T-helper 17 cell (primary cell): Measurements from ENCODE around the gene PTPRN2. TPM values are rescaled to one million over a fixed set of nuclear protein-coding genes. Genes with fewer than 3 reads are reported as not detected.

Experiments used
- ATAC-seq: fragments of 150-1000 bp; cut with Tn5 transposase; 2 replicates; pipeline ENCODE4 v1.10.0; 2021; ENCODE audit warnings: mild to moderate bottlenecking, moderate library complexity
- DNase-seq, 3 donors: peaks; one replicate each; pipeline versions ENCODE4 v3.0.0 to v3.0.0-alpha.2; 2020 to 2021
- H3K9me3 ChIP-seq: one replicate; pipeline ENCODE4 v1.7.0; 2013; ENCODE audit warnings: low read length, mild to moderate bottlenecking; ENCODE audit not compliant: control insufficient read depth, poor library complexity, severe bottlenecking
- H3K27ac Mint-ChIP-seq: one replicate; pipeline ENCODE4 v1.8.0; 2022; ENCODE audit warnings: mild to moderate bottlenecking, moderate library complexity, mixed read lengths
- H3K27me3 Mint-ChIP-seq: one replicate; pipeline ENCODE4 v1.8.0; 2022; ENCODE audit warnings: mixed read lengths
- H3K36me3 Mint-ChIP-seq: one replicate; pipeline ENCODE4 v1.8.0; 2022; ENCODE audit warnings: low read depth, mixed read lengths
- H3K4me1 Mint-ChIP-seq: one replicate; pipeline ENCODE4 v1.8.0; 2022; ENCODE audit warnings: mild to moderate bottlenecking, mixed read lengths
- H3K4me3 Mint-ChIP-seq: one replicate; pipeline ENCODE4 v1.8.0; 2022; ENCODE audit warnings: mild to moderate bottlenecking, moderate library complexity, mixed read lengths
- total RNA-seq, 4 donors: library from RNA in 2 of 4; stranded (reverse) in 2 of 4; gene quantifications; one replicate each; pipeline ENCODE4 v1.2.3 and lab custom pipeline; 2022 to 2026

PTPRN2 gene
- total RNA-seq, 2 donors from 2014 or later = 0.42 to 0.57 TPM

DNA sequence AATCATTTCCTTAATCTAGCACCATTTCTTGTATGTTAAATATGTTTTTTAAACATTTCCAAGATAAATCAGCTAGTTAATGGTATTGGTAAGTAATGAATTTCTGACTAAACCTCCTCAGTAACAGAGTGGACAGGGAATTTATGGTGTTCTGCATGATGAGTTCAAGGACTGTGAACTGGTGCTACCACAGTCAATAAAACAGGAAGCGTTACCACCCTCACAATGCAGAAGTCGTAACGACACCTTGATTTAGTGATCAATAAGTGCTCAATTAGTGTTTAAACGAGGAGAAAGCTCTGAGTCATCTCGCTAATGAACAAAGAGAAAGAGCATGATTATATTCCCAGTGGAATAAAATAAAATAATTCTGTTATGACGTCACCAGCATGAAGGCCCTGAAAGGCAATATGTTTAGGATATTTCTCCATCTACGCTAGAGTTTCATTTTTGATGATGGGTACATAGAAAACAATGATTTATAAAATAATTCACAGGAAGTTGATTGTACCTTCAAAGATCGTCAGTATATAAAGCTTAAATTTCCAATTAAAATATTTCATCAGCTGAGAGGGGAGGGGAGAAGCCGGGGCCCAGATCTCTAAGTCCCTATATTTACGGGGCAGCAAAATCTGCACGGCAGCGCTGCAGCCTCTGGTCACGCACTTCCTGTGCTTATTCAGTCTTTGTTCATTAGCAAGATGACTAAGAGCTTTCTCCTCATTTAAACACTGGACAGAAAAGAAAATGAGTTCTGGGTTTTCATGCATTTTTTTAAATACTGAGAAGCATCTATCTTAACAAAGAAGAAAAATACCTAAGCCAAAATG lies 400.5 kb downstream of the PTPRN2 start:
- DNase-seq = no peak
- H3K9me3 ChIP-seq = peaks cover 2% of the 10 kb centered on the region
- H3K4me3 Mint-ChIP-seq = no peak overlapping the region
- no peak overlapping the region for H3K27ac Mint-ChIP-seq
- no peaks in the 10 kb centered on the region for H3K4me1 Mint-ChIP-seq
- no peaks in the 10 kb centered on the region for H3K36me3 Mint-ChIP-seq
- ATAC-seq = no peak
- no peaks in the 10 kb centered on the region for H3K27me3 Mint-ChIP-seq

DNA sequence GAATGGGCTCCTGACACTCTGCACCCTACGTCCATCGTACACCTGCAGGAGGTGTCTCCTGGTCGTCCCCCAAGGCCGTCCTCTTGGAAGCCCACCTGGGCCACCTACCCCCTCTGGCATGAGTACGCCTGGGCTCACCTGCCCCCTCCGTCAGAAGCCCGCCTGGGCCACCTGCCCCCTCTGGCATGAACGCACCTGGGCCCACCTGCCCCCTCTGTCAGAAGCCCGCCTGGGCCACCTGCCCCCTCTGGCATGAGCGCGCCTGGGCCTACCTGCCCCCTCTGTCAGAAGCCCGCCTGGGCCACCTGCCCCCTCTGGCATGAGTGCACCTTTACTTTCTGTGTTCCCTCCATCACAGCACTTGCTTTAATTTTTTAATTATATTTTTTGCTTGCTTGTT lies 401.2 kb downstream of the PTPRN2 start:
- DNase-seq (no peak), ATAC-seq (no peak)
- Mint-ChIP-seq H3K36me3 (no peaks in the 10 kb centered on the region), H3K27ac (no peak overlapping the region), H3K4me1 (no peaks in the 10 kb centered on the region), H3K4me3 (no peak overlapping the region), H3K27me3 (no peaks in the 10 kb centered on the region)
- H3K9me3 ChIP-seq = peaks cover 2% of the 10 kb centered on the region

DNA sequence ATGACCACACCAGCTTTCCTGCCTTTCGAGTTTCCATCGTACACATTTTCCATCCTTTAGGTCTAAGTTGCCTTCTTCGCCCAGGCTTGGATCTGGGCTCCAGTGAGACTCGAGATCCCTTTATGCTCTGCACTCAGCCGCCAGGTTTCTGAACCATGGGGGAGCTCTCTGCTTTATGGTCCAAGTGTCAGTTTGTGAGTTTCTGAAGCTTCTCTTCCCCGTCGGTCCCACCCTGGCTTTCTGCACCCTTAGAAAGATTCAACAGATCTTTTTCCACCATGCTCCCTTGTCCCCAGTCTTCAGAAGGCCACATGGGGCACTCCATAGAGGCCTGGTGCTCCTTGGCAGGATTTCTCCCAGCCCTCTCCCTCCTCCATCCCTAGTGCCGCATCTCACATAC lies 402.0 kb downstream of the PTPRN2 start:
- no peak for DNase-seq
- H3K9me3 ChIP-seq = peaks cover 2% of the 10 kb centered on the region
- H3K4me1 Mint-ChIP-seq = no peaks in the 10 kb centered on the region
- ATAC-seq = no peak
- no peaks in the 10 kb centered on the region for H3K27me3 Mint-ChIP-seq
- no peaks in the 10 kb centered on the region for H3K36me3 Mint-ChIP-seq
- no peak overlapping the region for H3K27ac Mint-ChIP-seq
- no peak overlapping the region for H3K4me3 Mint-ChIP-seq

DNA sequence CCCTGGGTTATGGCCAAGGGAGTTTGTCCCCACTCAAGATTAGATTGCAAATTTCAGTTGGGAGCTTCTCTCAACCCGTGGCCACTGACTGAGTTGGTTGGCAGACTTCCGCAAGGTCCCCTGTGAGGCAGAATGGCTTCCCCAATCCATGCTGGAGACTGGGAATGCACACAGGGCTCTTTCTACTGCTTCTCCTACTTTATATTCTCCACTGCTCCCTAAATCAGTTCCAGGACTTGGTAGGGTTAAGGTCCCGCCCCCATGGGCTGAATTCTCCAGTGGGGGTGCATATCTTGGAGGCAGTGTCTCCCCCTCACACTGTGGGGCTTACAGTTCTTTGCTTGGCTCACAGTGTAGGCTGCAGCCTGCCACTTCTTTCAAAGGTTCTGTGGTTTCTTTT lies 404.2 kb downstream of the PTPRN2 start:
- Mint-ChIP-seq H3K36me3 (no peaks in the 10 kb centered on the region), H3K27me3 (no peaks in the 10 kb centered on the region), H3K4me3 (no peak overlapping the region), H3K27ac (no peak overlapping the region), H3K4me1 (no peaks in the 10 kb centered on the region)
- ATAC-seq (no peak), DNase-seq (no peak)
- H3K9me3 ChIP-seq = no peaks in the 10 kb centered on the region

DNA sequence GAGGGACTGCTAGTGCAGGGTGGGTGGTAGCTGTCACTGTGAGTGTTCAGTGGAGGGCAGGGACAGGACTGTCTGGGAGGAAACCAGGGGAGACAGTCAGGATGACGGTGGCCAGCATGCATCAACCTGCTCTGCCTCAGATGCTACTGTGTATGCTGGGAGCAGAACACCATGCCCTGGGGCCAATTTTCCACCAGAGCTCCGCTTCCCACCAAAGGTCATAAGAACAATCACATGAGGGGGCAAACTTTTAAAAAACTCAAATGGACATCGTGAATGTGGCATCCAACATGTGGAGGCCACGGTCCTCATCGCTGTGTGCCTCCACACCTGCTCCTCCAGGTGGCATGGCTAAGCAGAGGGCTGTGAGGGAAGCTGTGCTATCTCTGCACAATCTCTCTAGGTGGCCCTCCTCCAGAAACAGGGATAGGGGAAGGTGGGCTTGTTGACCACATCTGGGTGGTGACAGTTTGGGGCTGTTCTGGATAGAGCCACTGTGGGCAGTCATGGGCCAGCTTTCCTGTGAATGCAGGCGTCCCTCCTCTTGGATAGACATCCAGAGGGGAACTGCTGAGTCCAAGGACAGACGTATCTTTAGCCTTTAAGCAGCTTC lies 411.0 kb downstream of the PTPRN2 start:
- Mint-ChIP-seq H3K4me3 (no peak overlapping the region), H3K27ac (no peak overlapping the region), H3K27me3 (no peaks in the 10 kb centered on the region), H3K4me1 (no peaks in the 10 kb centered on the region), H3K36me3 (no peaks in the 10 kb centered on the region)
- ATAC-seq (no peak), DNase-seq (no peak)
- no peaks in the 10 kb centered on the region for H3K9me3 ChIP-seq

DNA sequence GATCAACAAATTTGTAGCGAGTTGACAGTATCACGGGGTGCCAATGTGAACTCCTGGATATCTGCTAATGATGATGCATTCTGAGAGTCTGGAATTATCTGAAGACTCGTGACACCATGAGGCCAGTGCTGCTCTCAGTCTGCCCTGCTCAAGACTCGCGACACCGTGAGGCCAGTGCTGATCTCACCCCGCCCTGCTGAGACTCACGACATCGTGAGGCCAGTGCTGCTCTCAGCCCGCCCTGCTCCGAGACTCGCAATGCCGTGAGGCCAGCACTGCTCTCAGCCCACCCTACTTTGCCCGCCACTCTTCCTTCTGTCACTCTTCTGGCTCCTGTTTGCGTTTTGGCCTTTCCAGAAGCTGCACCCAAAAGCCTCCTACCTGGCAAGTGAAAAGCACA lies 411.8 kb downstream of the PTPRN2 start:
- no peak for ATAC-seq
- DNase-seq = no peak
- no peaks in the 10 kb centered on the region for H3K36me3 Mint-ChIP-seq
- H3K27me3 Mint-ChIP-seq = no peaks in the 10 kb centered on the region
- no peak overlapping the region for H3K27ac Mint-ChIP-seq
- H3K4me3 Mint-ChIP-seq = no peak overlapping the region
- H3K4me1 Mint-ChIP-seq = no peaks in the 10 kb centered on the region
- H3K9me3 ChIP-seq = no peaks in the 10 kb centered on the region

DNA sequence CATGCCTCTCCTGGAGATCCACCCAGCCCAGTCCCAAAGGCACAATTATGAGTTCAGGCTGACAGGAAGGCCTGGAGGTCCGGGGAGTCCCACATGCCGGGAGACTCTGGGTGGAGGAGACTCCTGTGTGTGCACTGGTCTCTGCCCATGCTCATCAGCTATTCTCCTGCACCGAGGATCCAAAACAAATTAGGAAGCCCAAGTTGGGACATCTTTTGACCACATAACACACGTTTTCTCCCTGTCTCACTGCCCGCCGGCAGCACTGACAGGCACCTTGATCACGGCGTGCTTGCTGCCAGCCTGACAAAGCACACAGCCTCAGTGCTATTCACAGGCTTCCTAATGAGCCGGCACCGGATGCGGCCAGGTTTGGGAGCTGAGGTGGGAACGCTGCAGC lies 412.7 kb downstream of the PTPRN2 start:
- no peak overlapping the region for H3K27ac Mint-ChIP-seq
- DNase-seq (no peak), ATAC-seq (no peak)
- no peaks in the 10 kb centered on the region for H3K27me3 Mint-ChIP-seq
- H3K36me3 Mint-ChIP-seq = no peaks in the 10 kb centered on the region
- no peaks in the 10 kb centered on the region for H3K9me3 ChIP-seq
- no peak overlapping the region for H3K4me3 Mint-ChIP-seq
- no peaks in the 10 kb centered on the region for H3K4me1 Mint-ChIP-seq

DNA sequence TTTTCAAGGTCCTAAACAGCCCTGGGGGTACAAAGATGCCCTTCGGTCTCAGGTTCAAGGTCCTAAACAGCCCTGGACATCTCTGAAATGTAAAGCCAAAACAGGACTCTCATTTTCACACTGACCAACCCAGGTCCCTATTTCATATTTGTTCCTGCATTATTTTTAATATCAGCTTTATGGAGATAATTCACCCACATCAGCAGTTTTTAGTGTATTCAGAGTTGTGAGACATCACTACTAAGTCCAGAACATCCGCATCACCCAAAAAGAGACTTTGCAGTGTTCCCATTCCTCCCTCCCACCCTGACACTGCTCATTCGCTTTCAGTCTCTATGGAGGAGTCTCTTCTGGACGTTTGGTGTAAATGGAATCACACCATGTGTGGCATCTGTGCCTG lies 420.2 kb downstream of the PTPRN2 start:
- Mint-ChIP-seq H3K4me1 (no peaks in the 10 kb centered on the region), H3K4me3 (no peak overlapping the region), H3K36me3 (no peaks in the 10 kb centered on the region), H3K27ac (no peak overlapping the region), H3K27me3 (no peaks in the 10 kb centered on the region)
- ATAC-seq = no peak
- no peaks in the 10 kb centered on the region for H3K9me3 ChIP-seq
- no peak for DNase-seq

DNA sequence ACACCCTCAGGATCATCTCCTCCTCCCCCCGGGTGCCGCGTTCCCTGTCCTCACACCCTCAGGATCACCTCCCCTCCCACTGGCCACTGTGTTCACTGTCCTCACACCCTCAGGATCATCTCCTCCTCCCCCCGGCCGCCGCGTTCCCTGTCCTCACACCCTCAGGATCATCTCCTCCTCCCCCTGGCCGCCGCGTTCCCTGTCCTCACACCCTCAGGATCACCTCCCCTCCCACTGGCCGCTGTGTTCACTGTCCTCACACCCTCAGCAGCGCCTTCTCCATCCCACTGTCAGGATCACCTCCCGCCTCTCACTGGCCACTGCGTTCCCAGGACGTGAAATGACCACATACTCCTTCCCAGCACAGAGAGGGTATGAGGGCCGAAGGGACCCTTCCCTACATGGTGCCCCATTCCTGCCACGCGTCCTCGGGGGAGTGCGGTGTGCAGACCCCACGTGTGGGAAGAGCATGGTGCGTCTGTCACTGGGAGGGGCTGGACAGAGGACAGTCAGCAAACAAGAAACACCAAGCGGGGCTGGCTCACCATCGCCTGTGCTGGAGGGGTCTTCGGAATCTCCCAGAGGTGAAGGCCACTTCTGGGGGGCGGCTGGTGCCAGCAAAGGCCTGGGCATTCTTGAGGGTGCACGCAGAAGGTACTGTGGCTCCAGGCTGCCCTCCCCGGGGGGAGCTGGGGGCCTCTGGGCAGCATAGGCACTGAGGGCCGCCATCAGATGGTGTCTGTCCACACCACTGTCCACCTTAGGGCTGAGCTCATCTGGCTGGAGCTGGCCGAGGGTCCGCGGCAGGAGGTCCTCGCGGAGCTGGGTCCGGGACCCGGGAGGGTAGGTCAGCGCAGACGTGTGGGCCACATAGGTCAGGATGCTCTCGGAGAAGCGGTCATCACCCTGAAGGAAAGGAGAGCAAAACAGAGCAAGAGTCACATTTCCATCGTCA lies 421.0 kb downstream of the PTPRN2 start:
- peak in 1 of 3 donors; percentile 20 for DNase-seq
- no peaks in the 10 kb centered on the region for H3K9me3 ChIP-seq
- ATAC-seq = no peak
- Mint-ChIP-seq H3K4me3 (no peak overlapping the region), H3K4me1 (no peaks in the 10 kb centered on the region), H3K27ac (no peak overlapping the region), H3K36me3 (no peaks in the 10 kb centered on the region), H3K27me3 (no peaks in the 10 kb centered on the region)

DNA sequence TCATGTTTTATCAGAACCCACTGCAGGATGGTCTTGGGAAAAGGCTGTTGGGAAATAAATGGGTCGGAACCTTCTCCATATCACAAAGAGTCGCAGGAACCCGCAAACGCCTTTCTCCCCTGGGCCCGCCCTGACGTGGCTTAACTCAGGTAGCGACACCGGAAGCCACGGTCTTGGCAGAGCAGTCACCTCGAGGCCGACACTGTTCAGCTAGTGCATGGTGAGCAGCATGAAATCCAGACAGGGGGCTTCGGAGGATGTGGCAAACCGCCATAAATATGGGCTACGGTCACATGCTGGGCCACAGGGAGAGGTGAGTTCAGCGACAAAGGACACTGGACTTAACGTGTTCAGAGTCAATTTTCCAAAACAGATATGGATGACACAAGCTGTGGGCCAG lies 421.9 kb downstream of the PTPRN2 start:
- DNase-seq (no peak), ATAC-seq (no peak)
- no peaks in the 10 kb centered on the region for H3K9me3 ChIP-seq
- Mint-ChIP-seq H3K4me1 (no peaks in the 10 kb centered on the region), H3K4me3 (no peak overlapping the region), H3K36me3 (no peaks in the 10 kb centered on the region), H3K27ac (no peak overlapping the region), H3K27me3 (no peaks in the 10 kb centered on the region)

DNA sequence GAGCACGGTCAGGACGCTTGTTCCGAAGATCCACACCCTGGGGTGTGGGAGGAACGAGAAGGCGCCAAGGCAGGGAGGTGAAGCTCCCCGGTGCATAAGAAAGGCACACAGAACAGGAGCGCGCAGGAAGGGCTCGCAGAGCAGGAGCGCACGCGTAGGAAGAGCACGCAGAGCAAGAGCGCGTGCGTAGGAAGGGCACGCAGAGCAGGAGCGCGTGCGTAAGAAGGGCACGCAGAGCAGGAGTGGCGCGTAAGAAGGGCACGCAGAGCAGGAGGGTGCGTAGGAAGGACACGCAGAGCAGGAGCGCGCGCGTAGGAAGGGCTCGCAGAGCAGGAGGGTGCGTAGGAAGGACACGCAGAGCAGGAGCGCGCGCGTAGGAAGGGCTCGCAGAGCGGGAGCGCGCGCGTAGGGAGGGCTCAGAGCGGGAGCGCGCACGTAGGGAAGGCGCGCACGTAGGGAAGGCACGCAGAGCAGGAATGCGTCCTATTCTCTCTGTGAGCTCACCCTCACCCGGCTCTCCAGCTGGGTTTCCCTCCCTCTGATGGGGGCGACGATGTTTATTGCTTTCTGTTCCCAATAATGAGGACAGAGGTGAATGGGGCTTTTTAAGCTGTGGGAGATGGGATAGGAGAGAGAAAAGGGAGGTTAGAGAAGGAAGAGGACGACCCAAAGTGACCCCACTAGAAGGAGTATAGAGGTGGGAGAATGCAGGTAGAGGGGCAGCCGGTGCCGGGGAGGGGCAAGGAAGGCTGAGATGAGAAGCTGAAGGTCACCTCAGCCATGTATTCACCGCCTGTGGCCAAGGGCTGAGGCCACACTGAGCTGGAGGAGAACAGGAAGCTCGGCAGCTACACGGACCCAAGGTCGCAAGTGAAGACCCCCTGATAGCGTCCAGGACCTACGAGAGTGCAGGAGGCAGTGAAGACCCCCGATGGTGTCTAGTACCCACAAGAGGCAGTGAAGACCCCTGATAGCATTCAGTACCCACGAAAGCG lies 423.2 kb downstream of the PTPRN2 start:
- no peak for DNase-seq
- H3K4me3 Mint-ChIP-seq = no peak overlapping the region
- H3K27me3 Mint-ChIP-seq = no peaks in the 10 kb centered on the region
- ATAC-seq = no peak
- H3K36me3 Mint-ChIP-seq = no peaks in the 10 kb centered on the region
- H3K27ac Mint-ChIP-seq = no peak overlapping the region
- H3K9me3 ChIP-seq = no peaks in the 10 kb centered on the region
- H3K4me1 Mint-ChIP-seq = no peaks in the 10 kb centered on the region

DNA sequence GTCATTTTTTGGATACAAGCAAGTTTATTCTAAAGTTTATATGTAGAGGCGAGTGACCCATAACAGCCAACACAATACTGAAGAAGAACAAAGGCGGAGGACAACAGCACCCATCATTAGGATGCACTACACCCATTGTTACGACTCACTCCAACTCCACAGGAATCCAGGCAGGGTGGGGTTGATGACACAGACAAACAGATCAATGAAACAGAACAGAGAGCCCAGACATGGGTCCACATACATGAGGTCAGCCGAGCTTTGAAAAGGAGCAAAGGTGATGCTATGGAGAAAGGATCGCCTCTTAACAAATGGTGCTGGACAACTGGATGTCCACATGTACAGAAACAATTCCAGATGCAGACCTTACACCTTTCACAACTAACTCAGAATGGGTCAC lies 426.4 kb downstream of the PTPRN2 start:
- Mint-ChIP-seq H3K4me1 (no peaks in the 10 kb centered on the region), H3K27me3 (no peaks in the 10 kb centered on the region), H3K27ac (no peak overlapping the region), H3K4me3 (no peak overlapping the region), H3K36me3 (no peaks in the 10 kb centered on the region)
- DNase-seq (no peak), ATAC-seq (no peak)
- no peaks in the 10 kb centered on the region for H3K9me3 ChIP-seq
